ENCODE measurements around the gene CDKAL1.

Gene CDKAL1

GRCh38 chr6:21128601-21129000 is 594.3 kb downstream of the CDKAL1 start:
- no peak for DNase-seq

GRCh38 chr6:21131406-21131805 is 597.1 kb downstream of the CDKAL1 start:
- no peak for DNase-seq

- no peak for DNase-seq
Observed at GRCh38 chr6:21132446-21132845, 598.2 kb downstream of the CDKAL1 start.

GRCh38 chr6:21132856-21133838 is 598.9 kb downstream of the CDKAL1 start:
- no peak for DNase-seq

GRCh38 chr6:21133901-21134300 is 599.6 kb downstream of the CDKAL1 start:
- DNase-seq: no peak

- no peak for DNase-seq
Observed at GRCh38 chr6:21134356-21134755, 600.1 kb downstream of the CDKAL1 start.

GRCh38 chr6:21135484-21136013 is 601.3 kb downstream of the CDKAL1 start:
- no peak for DNase-seq

- no peak for DNase-seq
Observed at GRCh38 chr6:21137700-21138335, 603.6 kb downstream of the CDKAL1 start.

- no peak for DNase-seq
Observed at GRCh38 chr6:21138336-21139069, 604.2 kb downstream of the CDKAL1 start.

GRCh38 chr6:21140966-21141365 is 606.7 kb downstream of the CDKAL1 start:
- no peak for DNase-seq

GRCh38 chr6:21141616-21142303 is 607.5 kb downstream of the CDKAL1 start:
- DNase-seq: no peak

GRCh38 chr6:21142741-21143140 is 608.5 kb downstream of the CDKAL1 start:
- no peak for DNase-seq

GRCh38 chr6:21143645-21144044 is 609.4 kb downstream of the CDKAL1 start:
- DNase-seq: no peak

- no peak for DNase-seq
Observed at GRCh38 chr6:21144928-21145327, 610.7 kb downstream of the CDKAL1 start.

GRCh38 chr6:21147995-21148394 is 613.7 kb downstream of the CDKAL1 start:
- no peak for DNase-seq

GRCh38 chr6:21149470-21149869 is 615.2 kb downstream of the CDKAL1 start:
- DNase-seq: no peak

- no peak for DNase-seq
Observed at GRCh38 chr6:21150667-21151066, 616.4 kb downstream of the CDKAL1 start.

GRCh38 chr6:21151119-21151518 is 616.9 kb downstream of the CDKAL1 start:
- no peak for DNase-seq

- DNase-seq: no peak
Observed at GRCh38 chr6:21151530-21151929, 617.3 kb downstream of the CDKAL1 start.

- DNase-seq: no peak
Observed at GRCh38 chr6:21157186-21157929, 623.1 kb downstream of the CDKAL1 start.

GRCh38 chr6:21158149-21158548 is 623.9 kb downstream of the CDKAL1 start:
- DNase-seq: no peak

GRCh38 chr6:21158873-21159272 is 624.6 kb downstream of the CDKAL1 start:
- no peak for DNase-seq

All from GDM1 (cell line).